HL-60 (cell line): ENCODE data around the gene ZNF616.

ENCODE experiments used
- DNase-seq, 2 experiments: peaks; one replicate each; pipeline ENCODE4 v3.0.0-alpha.2; 2010 to 2020; ENCODE audit warnings: low read depth in 1 of 2, low spot score in 1 of 2
- H3K27ac ChIP-seq: fragments of 250-450 bp; sonication (Bioruptor Pico); replicated peaks from 2 replicates; pipeline ENCODE4 v1.5.1; 2020; ENCODE audit warnings: mild to moderate bottlenecking, moderate library complexity
- H3K27me3 ChIP-seq: fragments of 250-450 bp; sonication (Bioruptor Pico); 2 replicates; pipeline ENCODE4 v1.5.1; 2021; ENCODE audit warnings: mild to moderate bottlenecking, moderate library complexity; ENCODE audit not compliant: insufficient read depth, poor library complexity, severe bottlenecking
- H3K4me3 ChIP-seq: replicated peaks from 2 replicates; pipeline ENCODE4 v1.5.1; 2011; ENCODE audit warnings: mild to moderate bottlenecking, control low read depth, low read length; ENCODE audit not compliant: insufficient read depth
- GABPA ChIP-seq: IDR thresholded peaks from 2 replicates; pipeline ENCODE4 v1.6.1; 2012; ENCODE audit warnings: low read depth
- POLR2AphosphoS5 ChIP-seq: IDR thresholded peaks from 2 replicates; pipeline ENCODE4 v1.6.1; 2012; ENCODE audit warnings: low read depth
- REST ChIP-seq: IDR thresholded peaks from 2 replicates; pipeline ENCODE4 v1.6.1; 2012; ENCODE audit warnings: low read depth; ENCODE audit not compliant: insufficient replicate concordance
- SPI1 ChIP-seq: IDR thresholded peaks from 2 replicates; pipeline ENCODE4 v1.6.1; 2012; ENCODE audit warnings: low read depth, mild to moderate bottlenecking, borderline replicate concordance
- TF ChIP-seq, protein P1 (sequence below): IDR thresholded peaks from one replicate; pipeline ENCODE4 v1.5.1; 2011; ENCODE audit warnings: low read length, control low read depth, inconsistent platforms; ENCODE audit not compliant: insufficient read depth

Gene ZNF616

GRCh38 chr19:52176574-52176973, 36.8 kb upstream of the ZNF616 start:
- Histone ChIP-seq H3K27me3 (no peaks in the 10 kb centered on the region), H3K4me3 (no peak overlapping the region), H3K27ac (no peak overlapping the region)
- DNase-seq, result no peak
- no peak for TF ChIP-seq GABPA
- no peak for TF ChIP-seq REST
- no peak for TF ChIP-seq SPI1
- no peak for TF ChIP-seq POLR2AphosphoS5
- TF ChIP-seq, protein P1, sequence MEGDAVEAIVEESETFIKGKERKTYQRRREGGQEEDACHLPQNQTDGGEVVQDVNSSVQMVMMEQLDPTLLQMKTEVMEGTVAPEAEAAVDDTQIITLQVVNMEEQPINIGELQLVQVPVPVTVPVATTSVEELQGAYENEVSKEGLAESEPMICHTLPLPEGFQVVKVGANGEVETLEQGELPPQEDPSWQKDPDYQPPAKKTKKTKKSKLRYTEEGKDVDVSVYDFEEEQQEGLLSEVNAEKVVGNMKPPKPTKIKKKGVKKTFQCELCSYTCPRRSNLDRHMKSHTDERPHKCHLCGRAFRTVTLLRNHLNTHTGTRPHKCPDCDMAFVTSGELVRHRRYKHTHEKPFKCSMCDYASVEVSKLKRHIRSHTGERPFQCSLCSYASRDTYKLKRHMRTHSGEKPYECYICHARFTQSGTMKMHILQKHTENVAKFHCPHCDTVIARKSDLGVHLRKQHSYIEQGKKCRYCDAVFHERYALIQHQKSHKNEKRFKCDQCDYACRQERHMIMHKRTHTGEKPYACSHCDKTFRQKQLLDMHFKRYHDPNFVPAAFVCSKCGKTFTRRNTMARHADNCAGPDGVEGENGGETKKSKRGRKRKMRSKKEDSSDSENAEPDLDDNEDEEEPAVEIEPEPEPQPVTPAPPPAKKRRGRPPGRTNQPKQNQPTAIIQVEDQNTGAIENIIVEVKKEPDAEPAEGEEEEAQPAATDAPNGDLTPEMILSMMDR, result no peak

DNA sequence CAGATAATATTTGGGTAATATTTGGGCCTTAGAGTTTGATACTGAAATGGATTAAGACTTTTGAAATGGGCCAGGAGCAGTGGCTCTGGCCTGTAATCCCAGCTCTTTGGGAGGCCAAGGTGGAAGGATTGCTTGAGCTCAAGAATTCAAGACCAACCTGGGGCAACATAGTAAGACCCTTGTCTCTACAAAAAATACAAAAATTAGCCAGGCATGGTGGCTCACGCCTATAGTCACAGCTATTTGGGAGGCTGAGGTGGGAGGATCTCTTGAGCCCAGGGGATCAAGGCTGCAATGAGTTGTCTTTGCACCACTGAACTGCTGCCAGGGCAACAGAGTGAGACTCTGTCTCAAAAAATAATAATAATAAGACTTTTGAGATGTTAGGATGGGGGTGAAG, 32.6 kb upstream of the ZNF616 start:
- Histone ChIP-seq H3K27ac (no peak overlapping the region), H3K4me3 (no peak overlapping the region), H3K27me3 (no peaks in the 10 kb centered on the region)
- no peak for DNase-seq
- TF ChIP-seq, protein P1, result no peak
- TF ChIP-seq REST (no peak), POLR2AphosphoS5 (no peak), GABPA (no peak), SPI1 (no peak)

DNA sequence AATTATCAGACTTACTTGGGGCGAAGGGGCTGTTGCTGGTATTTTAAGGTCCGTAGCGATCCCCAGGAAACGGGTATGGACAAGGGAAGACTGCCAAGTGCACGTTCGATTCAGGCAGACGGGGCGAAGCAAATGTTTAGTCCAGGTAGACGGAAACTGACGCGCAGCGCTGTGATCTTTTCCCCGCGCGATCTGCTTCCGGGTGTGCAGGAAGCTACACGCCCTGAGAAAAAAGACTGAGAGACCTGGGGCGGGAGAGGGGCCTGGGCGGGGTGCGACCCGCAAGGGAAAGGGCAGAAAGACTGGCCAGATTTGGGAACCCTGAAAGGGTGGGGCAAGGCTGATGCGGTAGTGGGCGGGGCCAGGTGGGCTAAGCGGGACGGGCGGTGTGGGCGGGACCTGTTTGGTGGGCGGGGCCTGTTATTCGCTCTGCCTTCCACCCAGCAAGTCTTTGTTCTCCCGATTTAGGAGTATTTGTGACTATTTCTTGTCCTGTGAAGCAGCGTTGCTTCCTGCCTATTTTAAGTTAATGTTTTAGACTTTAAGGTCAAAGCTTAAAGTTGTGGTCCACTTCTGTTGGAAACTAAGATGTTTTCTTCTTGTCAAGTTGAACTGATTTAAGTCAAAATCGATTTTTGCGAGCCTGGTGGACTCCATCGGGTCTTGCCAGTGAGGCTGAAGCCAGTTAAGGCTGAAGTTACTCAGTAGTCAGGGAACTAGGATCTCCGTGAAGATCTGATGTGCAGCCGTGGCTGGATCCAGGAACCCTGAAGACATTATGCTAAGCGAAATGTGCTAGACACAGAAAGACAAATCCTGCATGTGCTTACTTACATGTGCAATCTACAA, 31.8 kb upstream of the ZNF616 start, which contains the start of gene ZNF836:
Gene ZNF836 (minus strand): TSS at position 301 of the 849 bp plus-strand sequence. CDS start 3,549 bp downstream, outside the sequence.
- H3K27ac ChIP-seq, result peak within 1 kb of the TSS; percentile 65
- peak within 1 kb of the TSS; percentile 87 for H3K4me3 ChIP-seq
- TF ChIP-seq GABPA, result peak; percentile 59
- TF ChIP-seq REST, result peak; percentile 18
- no peak for TF ChIP-seq SPI1
- TF ChIP-seq POLR2AphosphoS5, result no peak
- TF ChIP-seq, protein P1, result no peak
- H3K27me3 ChIP-seq, result no peaks in the 10 kb centered on the region
- peak; percentile 52 to 79 for DNase-seq
